ENCODE data around the gene LCE2B. TPM values are rescaled to one million over a fixed set of nuclear protein-coding genes. Genes with fewer than 3 reads are reported as not detected.

The LCE2B gene
- total and polyA plus RNA-seq, 2 donors (not counting 3 experiments of a cell fraction or from before 2014, with no cell fraction given): not detected

DNA sequence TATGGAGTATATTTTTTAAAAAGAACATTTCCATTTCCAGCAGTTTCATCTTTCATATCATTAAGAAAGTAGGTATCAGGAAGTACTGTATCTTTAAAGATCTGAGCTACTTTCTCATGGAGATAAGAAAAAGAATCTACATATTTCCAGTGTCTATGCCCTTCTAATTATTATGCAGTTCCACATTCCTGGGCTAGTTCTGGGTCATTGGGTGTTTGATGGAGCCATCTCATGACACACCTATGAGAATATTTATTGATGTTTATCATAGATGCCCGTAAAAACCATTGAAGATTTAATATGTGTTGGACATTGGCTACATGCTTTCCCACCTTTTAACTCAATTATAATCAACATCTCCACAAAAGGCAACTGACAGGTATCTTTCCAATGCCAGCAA is 43.1 kb downstream of the LCE2B start:
- no peak for FAIRE-seq
- TF ChIP-seq GATA2 (IDR thresholded peaks at IDR 0.05; ENCODE audit: insufficient read depth, insufficient read length, low read depth, low read length): no peak
- TF ChIP-seq POLR2AphosphoS5 (IDR thresholded peaks at IDR 0.05; ENCODE audit: insufficient read depth, low read depth, low read length): no peak
- TF ChIP-seq POLR2A (IDR thresholded peaks at IDR 0.05; ENCODE audit: low read depth, low read length): no peak
- TF ChIP-seq JUN (IDR thresholded peaks at IDR 0.05; ENCODE audit: borderline replicate concordance, insufficient read depth, insufficient read length, low read depth): no peak
- TF ChIP-seq, protein P1, sequence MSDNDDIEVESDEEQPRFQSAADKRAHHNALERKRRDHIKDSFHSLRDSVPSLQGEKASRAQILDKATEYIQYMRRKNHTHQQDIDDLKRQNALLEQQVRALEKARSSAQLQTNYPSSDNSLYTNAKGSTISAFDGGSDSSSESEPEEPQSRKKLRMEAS (IDR thresholded peaks at IDR 0.05; ENCODE audit: insufficient read depth, insufficient read length): no peak
- TF ChIP-seq FOS (IDR thresholded peaks at IDR 0.05; ENCODE audit: borderline replicate concordance, insufficient read depth, low read length): no peak
- no peak for TF ChIP-seq MYC (IDR thresholded peaks at IDR 0.05; ENCODE audit: low read depth, low read length)
- TF ChIP-seq EZH2 (IDR thresholded peaks at IDR 0.05; ENCODE audit: borderline replicate concordance, low read depth, low read length, severe bottlenecking): no peak
- TF ChIP-seq, protein P2, sequence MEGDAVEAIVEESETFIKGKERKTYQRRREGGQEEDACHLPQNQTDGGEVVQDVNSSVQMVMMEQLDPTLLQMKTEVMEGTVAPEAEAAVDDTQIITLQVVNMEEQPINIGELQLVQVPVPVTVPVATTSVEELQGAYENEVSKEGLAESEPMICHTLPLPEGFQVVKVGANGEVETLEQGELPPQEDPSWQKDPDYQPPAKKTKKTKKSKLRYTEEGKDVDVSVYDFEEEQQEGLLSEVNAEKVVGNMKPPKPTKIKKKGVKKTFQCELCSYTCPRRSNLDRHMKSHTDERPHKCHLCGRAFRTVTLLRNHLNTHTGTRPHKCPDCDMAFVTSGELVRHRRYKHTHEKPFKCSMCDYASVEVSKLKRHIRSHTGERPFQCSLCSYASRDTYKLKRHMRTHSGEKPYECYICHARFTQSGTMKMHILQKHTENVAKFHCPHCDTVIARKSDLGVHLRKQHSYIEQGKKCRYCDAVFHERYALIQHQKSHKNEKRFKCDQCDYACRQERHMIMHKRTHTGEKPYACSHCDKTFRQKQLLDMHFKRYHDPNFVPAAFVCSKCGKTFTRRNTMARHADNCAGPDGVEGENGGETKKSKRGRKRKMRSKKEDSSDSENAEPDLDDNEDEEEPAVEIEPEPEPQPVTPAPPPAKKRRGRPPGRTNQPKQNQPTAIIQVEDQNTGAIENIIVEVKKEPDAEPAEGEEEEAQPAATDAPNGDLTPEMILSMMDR (IDR thresholded peaks at IDR 0.05; ENCODE audit: extremely low read depth in 1 of 2, insufficient read depth in 1 of 2, low read depth in 1 of 2, low read length in 2 of 2): no peak

More for the DNA sequence above, 43.1 kb downstream of the LCE2B start:
- dilution Hi-C loops (cut with MboI; ENCODE audit: extremely low pct_ligation_motif_present, low sequenced_read_pairs) (no loop called here), intact Hi-C loops (cut with micrococcal nuclease) (no loop called here)
- no peaks in the 10 kb centered on the region for H3K9me1 ChIP-seq (replicated peaks; ENCODE audit: control insufficient read depth, extremely low read depth, insufficient read depth, low read length)
- no peak overlapping the region for H3K9ac ChIP-seq (replicated peaks; ENCODE audit: extremely low read depth, insufficient read depth, low read length)
- DNase-seq (ENCODE audit: low read depth, low spot score): no peak
- H3K79me2 ChIP-seq (ENCODE audit: control insufficient read depth, insufficient read depth, low read length): no peaks in the 10 kb centered on the region
- ChIA-PET CTCF (no interaction called here), POLR2A (no interaction called here)
- no peaks in the 10 kb centered on the region for H3K36me3 ChIP-seq (ENCODE audit: control insufficient read depth in 2 of 2, extremely low read depth in 1 of 2, insufficient read depth in 2 of 2, low read length in 2 of 2)
- no peak overlapping the region for H3K4me2 ChIP-seq (ENCODE audit: insufficient read depth, low read length)
- H3K27me3 ChIP-seq (ENCODE audit: control insufficient read depth in 2 of 2, insufficient read depth in 2 of 2, low read length in 2 of 2): no peaks in the 10 kb centered on the region
- H3K27ac ChIP-seq (ENCODE audit: insufficient read depth, low read depth, low read length): no peak overlapping the region
- no peak overlapping the region for H2AFZ ChIP-seq (ENCODE audit: low read depth, low read length)
- H4K20me1 ChIP-seq (replicated peaks; ENCODE audit: control insufficient read depth, extremely low read depth, insufficient read depth, low read length): no peaks in the 10 kb centered on the region
- H3K9me3 ChIP-seq (replicated peaks; ENCODE audit: control insufficient read depth, insufficient read depth, low read length): no peaks in the 10 kb centered on the region
- H3K4me3 ChIP-seq (replicated peaks in 1 of 3; ENCODE audit: insufficient read depth in 1 of 3, low read depth in 1 of 3, low read length in 3 of 3): no peak overlapping the region
- BruUV-seq (replicated peaks): no TSS peak
- no peaks in the 10 kb centered on the region for H3K4me1 ChIP-seq (ENCODE audit: control insufficient read depth, extremely low read depth, insufficient read depth, low read length)

All from endothelial cell of umbilical vein (primary cell).